Lower lobe of right lung (tissue), 2 donors: ENCODE results near the gene TBATA. TPM values are rescaled to one million over a fixed set of nuclear protein-coding genes. Genes with fewer than 3 reads are reported as not detected.

Source experiments
- ATAC-seq, 2 donors: fragments of 200-7000 bp; cut with Tn5 transposase; one replicate each; pipeline ENCODE4 v1.9.1; 2020 to 2022; ENCODE audit warnings: mild to moderate bottlenecking in 2 of 2, moderate library complexity in 2 of 2
- DNase-seq: peaks from one replicate; pipeline ENCODE4 v3.0.0-alpha.2; 2020
- H3K27ac ChIP-seq: fragments of 200-600 bp; one replicate; pipeline ENCODE4 v1.8.0; 2022
- H3K27me3 ChIP-seq: fragments of 200-600 bp; one replicate; pipeline ENCODE4 v1.8.0; 2022; ENCODE audit warnings: low read depth
- H3K36me3 ChIP-seq: fragments of 200-600 bp; one replicate; pipeline ENCODE4 v1.8.0; 2022; ENCODE audit warnings: mild to moderate bottlenecking
- H3K4me1 ChIP-seq: fragments of 200-600 bp; one replicate; pipeline ENCODE4 v1.8.0; 2022
- H3K4me3 ChIP-seq: fragments of 200-600 bp; one replicate; pipeline ENCODE4 v1.8.0; 2022; ENCODE audit warnings: mild to moderate bottlenecking
- H3K9me3 ChIP-seq: fragments of 200-600 bp; one replicate; pipeline ENCODE4 v1.8.0; 2022
- CTCF ChIP-seq: fragments of 200-600 bp; IDR thresholded peaks from one replicate; pipeline ENCODE4 v1.8.0; 2022; ENCODE audit warnings: antibody characterized with exemption, mild to moderate bottlenecking
- intact Hi-C: fragments of 100-400 bp; cut with DNase I; formaldehyde crosslinking; loops from one replicate; pipeline ENCODE4 v1.11.0; 2022
- total RNA-seq: library from RNA; stranded (reverse); fragmentation: NEBNext Ultra II Directional; extraction: Animal tissue kit (Norgen Biotek cat#: 25700); gene quantifications from one replicate; pipeline ENCODE4 v1.2.1, GENCODE V29; 2021
- donor health status: DM: no; HTN: yes; CAD: no; lungs with severe emphysema.

TBATA gene
- total RNA-seq, 1 donor from 2014 or later, result not detected

GRCh38 chr10:70762441-70763175 lies 22.6 kb downstream of the TBATA start:
- Histone ChIP-seq H3K4me1 (peaks cover 5% of the 10 kb centered on the region), H3K36me3 (no peaks in the 10 kb centered on the region), H3K27me3 (no peaks in the 10 kb centered on the region), H3K4me3 (no peak overlapping the region), H3K27ac (no peak overlapping the region), H3K9me3 (peaks cover 6% of the 10 kb centered on the region)
- intact Hi-C loops, result no loop called here
- ATAC-seq (no peak), DNase-seq (peak; percentile 45)
- TF ChIP-seq CTCF, result no peak

- Histone ChIP-seq H3K9me3 (peaks cover 6% of the 10 kb centered on the region), H3K27ac (no peak overlapping the region), H3K36me3 (no peaks in the 10 kb centered on the region), H3K4me1 (peaks cover 5% of the 10 kb centered on the region), H3K4me3 (no peak overlapping the region), H3K27me3 (no peaks in the 10 kb centered on the region)
- no peak for TF ChIP-seq CTCF
- intact Hi-C loops, result no loop called here
- peak in 1 of 2 donors; percentile 29 for ATAC-seq
- DNase-seq, result peak; percentile 41
Observed at GRCh38 chr10:70761727-70762350, 23.3 kb downstream of the TBATA start.

- H3K27me3 ChIP-seq, result no peaks in the 10 kb centered on the region
- no peak for ATAC-seq
Observed at GRCh38 chr10:70761031-70761601, 24.1 kb downstream of the TBATA start.

GRCh38 chr10:70760271-70760787 lies 24.8 kb downstream of the TBATA start:
- H3K4me3 ChIP-seq, result no peak overlapping the region
- no peaks in the 10 kb centered on the region for H3K36me3 ChIP-seq
- no peak for ATAC-seq
- no peaks in the 10 kb centered on the region for H3K9me3 ChIP-seq
- H3K4me1 ChIP-seq, result peaks cover 5% of the 10 kb centered on the region
- H3K27ac ChIP-seq, result no peak overlapping the region
- no peak for TF ChIP-seq CTCF
- intact Hi-C loops, result no loop called here
- DNase-seq, result peak; percentile 44
- no peaks in the 10 kb centered on the region for H3K27me3 ChIP-seq

More at GRCh38 chr10:70761031-70761601, 24.1 kb downstream of the TBATA start:
- no peaks in the 10 kb centered on the region for H3K36me3 ChIP-seq
- H3K4me1 ChIP-seq, result peaks cover 5% of the 10 kb centered on the region
- peaks cover 4% of the 10 kb centered on the region for H3K9me3 ChIP-seq
- no peak overlapping the region for H3K4me3 ChIP-seq
- no peak for TF ChIP-seq CTCF
- no peak overlapping the region for H3K27ac ChIP-seq
- peak; percentile 41 for DNase-seq
- intact Hi-C loops, result no loop called here

GRCh38 chr10:70759781-70760180 lies 25.4 kb downstream of the TBATA start:
- DNase-seq (peak; percentile 46), ATAC-seq (peak in 1 of 2 donors; percentile 9)

More at GRCh38 chr10:70759781-70760180, 25.4 kb downstream of the TBATA start:
- no peak overlapping the region for H3K27ac ChIP-seq
- intact Hi-C loops, result loop anchor here (5.0 kb wide), 1 partner anchor 207 kb away; no protein-coding TSS in a partner anchor
- TF ChIP-seq CTCF, result no peak
- no peak overlapping the region for H3K4me3 ChIP-seq
- no peaks in the 10 kb centered on the region for H3K27me3 ChIP-seq
- H3K9me3 ChIP-seq, result no peaks in the 10 kb centered on the region
- H3K36me3 ChIP-seq, result no peaks in the 10 kb centered on the region
- H3K4me1 ChIP-seq, result peaks cover 5% of the 10 kb centered on the region
